ENCODE results near the gene OTULIN. TPM values are rescaled to one million over a fixed set of nuclear protein-coding genes. Genes with fewer than 3 reads are reported as not detected.

Gene OTULIN
- total RNA-seq, 1 experiment from 2014 or later: 20.0 TPM

DNA sequence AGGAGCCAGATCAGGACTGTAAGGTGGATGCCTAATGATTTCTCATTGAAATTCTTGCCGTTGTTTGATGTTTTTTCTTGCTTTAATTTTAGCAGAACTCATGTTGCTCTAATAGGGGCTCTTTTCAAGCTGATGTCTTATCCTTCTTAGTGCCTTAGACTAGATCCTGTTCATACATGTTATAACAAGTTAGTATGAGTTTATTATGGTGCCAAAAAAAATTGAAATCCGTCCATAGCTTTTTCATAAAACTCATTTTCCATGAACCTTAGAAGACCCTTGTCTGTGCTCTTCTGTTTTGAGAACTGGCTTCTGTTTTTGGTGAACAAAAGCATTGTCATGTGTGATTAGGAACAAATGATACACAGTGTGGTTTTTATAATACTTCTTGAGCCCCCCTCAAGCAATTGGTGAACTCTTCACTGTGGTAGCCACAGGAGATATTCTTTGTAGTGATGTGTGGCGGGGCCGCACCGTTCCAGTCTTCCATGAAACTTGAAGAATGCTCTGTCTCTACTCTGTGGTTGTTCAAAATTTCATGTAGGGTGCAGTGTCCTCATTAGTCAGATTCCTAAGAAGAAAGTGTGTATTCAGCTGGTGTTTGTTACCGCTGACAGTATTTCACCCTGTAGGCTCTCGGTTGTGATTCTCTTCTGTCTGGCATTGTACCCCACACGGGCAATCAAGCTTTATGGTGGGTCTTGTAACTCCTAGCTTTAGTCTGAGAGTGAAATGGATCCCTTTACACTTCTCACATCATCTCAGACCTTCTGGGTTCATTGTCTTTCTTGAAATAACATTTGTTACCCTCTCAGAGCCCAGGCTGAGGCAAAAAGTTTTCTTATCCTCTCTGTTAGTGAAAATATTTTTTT, 10.7 kb downstream of the OTULIN start:
- no peak for TF ChIP-seq EZH2 (IDR thresholded peaks at IDR 0.05; ENCODE audit: borderline replicate concordance, low read depth, low read length, poor library complexity, severe bottlenecking)
- TF ChIP-seq, protein P1, sequence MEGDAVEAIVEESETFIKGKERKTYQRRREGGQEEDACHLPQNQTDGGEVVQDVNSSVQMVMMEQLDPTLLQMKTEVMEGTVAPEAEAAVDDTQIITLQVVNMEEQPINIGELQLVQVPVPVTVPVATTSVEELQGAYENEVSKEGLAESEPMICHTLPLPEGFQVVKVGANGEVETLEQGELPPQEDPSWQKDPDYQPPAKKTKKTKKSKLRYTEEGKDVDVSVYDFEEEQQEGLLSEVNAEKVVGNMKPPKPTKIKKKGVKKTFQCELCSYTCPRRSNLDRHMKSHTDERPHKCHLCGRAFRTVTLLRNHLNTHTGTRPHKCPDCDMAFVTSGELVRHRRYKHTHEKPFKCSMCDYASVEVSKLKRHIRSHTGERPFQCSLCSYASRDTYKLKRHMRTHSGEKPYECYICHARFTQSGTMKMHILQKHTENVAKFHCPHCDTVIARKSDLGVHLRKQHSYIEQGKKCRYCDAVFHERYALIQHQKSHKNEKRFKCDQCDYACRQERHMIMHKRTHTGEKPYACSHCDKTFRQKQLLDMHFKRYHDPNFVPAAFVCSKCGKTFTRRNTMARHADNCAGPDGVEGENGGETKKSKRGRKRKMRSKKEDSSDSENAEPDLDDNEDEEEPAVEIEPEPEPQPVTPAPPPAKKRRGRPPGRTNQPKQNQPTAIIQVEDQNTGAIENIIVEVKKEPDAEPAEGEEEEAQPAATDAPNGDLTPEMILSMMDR (conservative IDR thresholded peaks at IDR 0.05; ENCODE audit: low read depth, low read length): no peak
- Histone ChIP-seq H3K27ac (ENCODE audit: low read depth, low read length, poor library complexity, severe bottlenecking) (no peak overlapping the region), H3K36me3 (ENCODE audit: insufficient read depth, low read length, poor library complexity, severe bottlenecking) (peaks cover 1% of the 10 kb centered on the region), H3K4me1 (ENCODE audit: insufficient read depth, low read length, poor library complexity, severe bottlenecking) (no peaks in the 10 kb centered on the region), H3K27me3 (replicated peaks; ENCODE audit: insufficient read depth, low read depth, low read length, poor library complexity) (no peaks in the 10 kb centered on the region), H3K9me3 (ENCODE audit: low read depth, low read length, poor library complexity, severe bottlenecking) (no peaks in the 10 kb centered on the region), H3K4me3 (ENCODE audit: low read depth, low read length, poor library complexity, severe bottlenecking) (no peak overlapping the region)
- ChIA-PET CTCF (no interaction called here), POLR2A (ENCODE audit: low non-redundant PET) (no interaction called here)
- no peak for DNase-seq (ENCODE audit: low spot score)
- intact Hi-C loops (cut with micrococcal nuclease; ENCODE audit: unreplicated experiment): no loop called here
- BruUV-seq (replicated peaks): no TSS peak

DNA sequence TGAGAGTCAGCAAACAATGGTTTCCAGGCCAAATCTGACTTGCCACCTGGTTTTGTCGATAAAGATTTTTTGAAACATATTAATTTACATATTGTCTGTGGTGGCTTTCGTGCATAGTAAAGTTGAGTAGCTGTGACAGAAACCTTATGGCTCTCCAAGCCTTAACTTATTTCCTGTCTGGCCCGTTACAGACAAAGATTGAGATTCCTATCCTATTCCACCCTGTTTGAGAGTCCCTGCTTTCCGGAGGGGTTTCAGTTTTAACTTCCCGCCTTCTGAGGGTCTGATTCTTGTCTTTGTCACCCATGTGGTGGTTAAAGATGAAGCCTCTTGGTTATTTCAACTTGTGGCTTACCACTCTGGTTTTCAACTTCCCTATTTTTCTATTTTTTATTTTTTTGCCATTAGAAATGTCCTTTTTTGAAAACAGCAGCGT, 11.4 kb downstream of the OTULIN start:
- no peak overlapping the region for H3K27ac ChIP-seq (ENCODE audit: low read depth, low read length, poor library complexity, severe bottlenecking)
- no TSS peak for BruUV-seq (replicated peaks)
- no peaks in the 10 kb centered on the region for H3K4me1 ChIP-seq (ENCODE audit: insufficient read depth, low read length, poor library complexity, severe bottlenecking)
- ChIA-PET POLR2A (ENCODE audit: low non-redundant PET) (no interaction called here), CTCF (no interaction called here)
- H3K9me3 ChIP-seq (ENCODE audit: low read depth, low read length, poor library complexity, severe bottlenecking): no peaks in the 10 kb centered on the region
- no peak for DNase-seq (ENCODE audit: low spot score)
- intact Hi-C loops (cut with micrococcal nuclease; ENCODE audit: unreplicated experiment): no loop called here
- H3K36me3 ChIP-seq (ENCODE audit: insufficient read depth, low read length, poor library complexity, severe bottlenecking): peaks cover 2% of the 10 kb centered on the region
- no peak for TF ChIP-seq EZH2 (IDR thresholded peaks at IDR 0.05; ENCODE audit: borderline replicate concordance, low read depth, low read length, poor library complexity, severe bottlenecking)
- no peaks in the 10 kb centered on the region for H3K27me3 ChIP-seq (replicated peaks; ENCODE audit: insufficient read depth, low read depth, low read length, poor library complexity)
- H3K4me3 ChIP-seq (ENCODE audit: low read depth, low read length, poor library complexity, severe bottlenecking): no peak overlapping the region

DNA sequence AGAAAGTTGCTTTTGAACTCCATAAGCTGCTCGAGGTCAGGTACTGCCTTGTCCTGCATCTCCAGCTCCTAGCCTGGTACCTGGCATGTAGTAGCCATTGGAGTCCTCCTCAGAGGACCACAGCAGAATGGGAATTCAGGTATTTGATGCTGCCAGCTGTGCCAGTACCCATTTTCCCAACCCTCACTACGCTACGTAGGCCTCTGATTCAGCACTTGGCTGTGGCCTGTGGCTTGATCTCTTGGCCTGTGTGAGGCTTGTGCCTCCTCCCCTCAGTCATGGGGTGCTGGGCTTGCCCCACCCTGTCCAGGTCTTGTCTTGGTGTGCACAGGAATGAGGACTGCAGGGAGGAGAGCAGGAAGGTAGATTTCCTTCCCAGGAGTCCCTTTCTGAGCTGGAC, 11.8 kb downstream of the OTULIN start:
- no peak for DNase-seq (ENCODE audit: low spot score)
- intact Hi-C loops (cut with micrococcal nuclease; ENCODE audit: unreplicated experiment): no loop called here
- peaks cover 2% of the 10 kb centered on the region for H3K36me3 ChIP-seq (ENCODE audit: insufficient read depth, low read length, poor library complexity, severe bottlenecking)
- no TSS peak for BruUV-seq (replicated peaks)
- no peaks in the 10 kb centered on the region for H3K27me3 ChIP-seq (replicated peaks; ENCODE audit: insufficient read depth, low read depth, low read length, poor library complexity)
- no peaks in the 10 kb centered on the region for H3K9me3 ChIP-seq (ENCODE audit: low read depth, low read length, poor library complexity, severe bottlenecking)
- ChIA-PET CTCF (no interaction called here), POLR2A (ENCODE audit: low non-redundant PET) (no interaction called here)
- H3K4me1 ChIP-seq (ENCODE audit: insufficient read depth, low read length, poor library complexity, severe bottlenecking): no peaks in the 10 kb centered on the region
- TF ChIP-seq, protein P1 (conservative IDR thresholded peaks at IDR 0.05; ENCODE audit: low read depth, low read length): no peak
- TF ChIP-seq EZH2 (IDR thresholded peaks at IDR 0.05; ENCODE audit: borderline replicate concordance, low read depth, low read length, poor library complexity, severe bottlenecking): no peak
- no peak overlapping the region for H3K4me3 ChIP-seq (ENCODE audit: low read depth, low read length, poor library complexity, severe bottlenecking)
- no peak overlapping the region for H3K27ac ChIP-seq (ENCODE audit: low read depth, low read length, poor library complexity, severe bottlenecking)

Measured in A673 (cell line).